Measurements from ENCODE around the gene MYO5B.
"Not testable (repeated sequence)": the region's sequence is repeated elsewhere in the genome, so short reads cannot be mapped to it uniquely, and the experiment has no call there.

The MYO5B gene

GRCh38 chr18:49890041-49890440, 304.9 kb downstream of the MYO5B start:
- no peak for DNase-seq

- DNase-seq, result not testable (repeated sequence)
Observed at GRCh38 chr18:49889552-49889951, 305.4 kb downstream of the MYO5B start.

GRCh38 chr18:49886891-49887764, 307.8 kb downstream of the MYO5B start:
- no peak for DNase-seq

- DNase-seq, result no peak
Observed at GRCh38 chr18:49884959-49885358, 310.0 kb downstream of the MYO5B start.

GRCh38 chr18:49884465-49884864, 310.5 kb downstream of the MYO5B start:
- no peak for DNase-seq

- DNase-seq, result no peak
Observed at GRCh38 chr18:49880661-49881060, 314.3 kb downstream of the MYO5B start.

- peak in 7 of 58 donors; percentile 10 to 56 (median 38) for DNase-seq
Observed at GRCh38 chr18:49879271-49879580, 315.7 kb downstream of the MYO5B start.

GRCh38 chr18:49878567-49879270, 316.2 kb downstream of the MYO5B start:
- DNase-seq, result peak in 9 of 58 donors; percentile 3 to 56 (median 35)

GRCh38 chr18:49878015-49878414, 316.9 kb downstream of the MYO5B start:
- DNase-seq, result no peak

- no peak for DNase-seq
Observed at GRCh38 chr18:49876536-49876935, 318.4 kb downstream of the MYO5B start.

- peak in 2 of 58 donors; percentile 42 to 44 for DNase-seq
Observed at GRCh38 chr18:49875783-49876182, 319.2 kb downstream of the MYO5B start.

GRCh38 chr18:49875155-49875554, 319.8 kb downstream of the MYO5B start:
- DNase-seq, result no peak

- no peak for DNase-seq
Observed at GRCh38 chr18:49874238-49874637, 320.7 kb downstream of the MYO5B start.

GRCh38 chr18:49869354-49869753, 325.6 kb downstream of the MYO5B start:
- DNase-seq, result no peak

- DNase-seq, result no peak
Observed at GRCh38 chr18:49866680-49867079, 328.3 kb downstream of the MYO5B start.

GRCh38 chr18:49865401-49865800, 329.5 kb downstream of the MYO5B start:
- no peak for DNase-seq

- DNase-seq, result no peak
Observed at GRCh38 chr18:49863769-49864621, 331.0 kb downstream of the MYO5B start.

- no peak for DNase-seq
Observed at GRCh38 chr18:49862656-49863385, 332.1 kb downstream of the MYO5B start.

GRCh38 chr18:49861659-49862058, 333.3 kb downstream of the MYO5B start:
- DNase-seq, result no peak

- DNase-seq, result no peak
Observed at GRCh38 chr18:49859725-49860124, 335.2 kb downstream of the MYO5B start.

- DNase-seq, result no peak
Observed at GRCh38 chr18:49859021-49859359, 336.0 kb downstream of the MYO5B start.

Measured in anterior cingulate cortex (tissue), 58 donors.